Measurements from ENCODE around the gene SELENOT.

GRCh38 chr3:150605998-150606641 is 3.0 kb downstream of the SELENOT start:
- TF ChIP-seq CTCF (conservative IDR thresholded peaks at IDR 0.05) (no peak), ZFX (IDR thresholded peaks at IDR 0.05) (no peak)

Data from C4-2B (cell line).